GM12873 (cell line): ENCODE results near the gene NSF.

Experiments used
- CTCF ChIP-seq: IDR thresholded peaks from 2 replicates; pipeline ENCODE4 v1.5.1; 2012; ENCODE audit warnings: low read depth, mild to moderate bottlenecking, moderate library complexity, low read length, control low read depth; ENCODE audit not compliant: insufficient read depth; ENCODE audit errors: missing control alignments

NSF gene

GRCh38 chr17:46785696-46786095 is 195.2 kb downstream of the NSF start:
- no peak for TF ChIP-seq CTCF

- no peak for TF ChIP-seq CTCF
These were observed 197.0 kb downstream of the NSF start for GRCh38 chr17:46787478-46787877.

- no peak for TF ChIP-seq CTCF
These were observed 197.8 kb downstream of the NSF start for GRCh38 chr17:46788300-46788699.

- TF ChIP-seq CTCF: no peak
These were observed 198.3 kb downstream of the NSF start for GRCh38 chr17:46788796-46789195.

GRCh38 chr17:46789610-46790009 is 199.1 kb downstream of the NSF start:
- TF ChIP-seq CTCF: no peak

- no peak for TF ChIP-seq CTCF
These were observed 199.7 kb downstream of the NSF start for GRCh38 chr17:46790216-46790615.

GRCh38 chr17:46791531-46791930 is 201.1 kb downstream of the NSF start:
- no peak for TF ChIP-seq CTCF
